Activated CD4-positive, alpha-beta T cell treated with anti-CD3 and anti-CD28 coated beads for 48 hours (primary cell): ENCODE results near the gene SAPCD1.

Experiments
- DNase-seq: peaks from one replicate; pipeline ENCODE4 v3.0.0-alpha.2; 2020

The SAPCD1 gene

GRCh38 chr6:31758281-31758680 lies 4.2 kb upstream of the SAPCD1 start:
- no peak for DNase-seq

DNA sequence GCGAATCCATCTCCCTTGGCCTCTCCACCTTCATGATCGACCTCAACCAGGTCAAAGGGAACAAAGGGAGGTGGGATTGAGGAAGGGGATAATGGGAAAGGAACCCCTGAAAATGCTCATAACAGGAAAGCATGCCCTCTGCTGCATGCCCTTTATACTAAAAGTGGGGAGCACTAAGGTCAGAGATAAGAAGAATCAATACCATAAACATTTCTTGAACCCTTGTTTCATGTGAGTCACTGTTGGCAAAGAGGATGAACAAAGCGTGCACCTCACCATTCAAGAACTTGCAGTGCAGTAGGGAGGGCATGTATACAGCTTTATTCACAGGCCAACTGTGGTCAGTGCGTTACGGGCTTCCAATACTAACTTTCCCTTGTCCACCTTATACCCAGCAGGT lies 1.7 kb upstream of the SAPCD1 start:
- no peak for DNase-seq

- DNase-seq, result no peak
Measured at GRCh38 chr6:31761343-31761742, 1.1 kb upstream of the SAPCD1 start.

GRCh38 chr6:31762878-31763618 lies 592 bp downstream of the SAPCD1 start:
- DNase-seq, result no peak

GRCh38 chr6:31763619-31763940 lies 1.1 kb downstream of the SAPCD1 start:
- no peak for DNase-seq

DNA sequence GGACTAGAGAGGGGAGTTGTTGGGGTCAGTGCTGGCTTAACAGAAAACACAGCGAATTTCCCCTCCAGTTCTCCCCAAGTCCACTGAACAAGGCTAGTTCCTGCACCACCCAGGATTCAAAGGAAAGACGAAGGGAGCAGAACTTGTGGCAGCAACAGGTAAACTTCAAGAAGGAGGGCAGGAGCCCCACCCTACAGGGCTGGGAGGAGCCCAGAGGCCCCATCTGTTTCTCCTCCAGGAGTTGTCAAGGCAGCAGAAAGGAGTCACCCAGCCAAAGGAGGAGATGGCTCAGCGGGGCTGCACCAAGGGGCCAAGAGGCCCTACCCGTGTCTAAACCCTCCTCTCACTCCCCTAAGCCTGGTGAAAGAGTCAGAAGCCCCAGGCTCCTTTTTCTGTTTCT lies 1.7 kb downstream of the SAPCD1 start:
- no peak for DNase-seq

DNA sequence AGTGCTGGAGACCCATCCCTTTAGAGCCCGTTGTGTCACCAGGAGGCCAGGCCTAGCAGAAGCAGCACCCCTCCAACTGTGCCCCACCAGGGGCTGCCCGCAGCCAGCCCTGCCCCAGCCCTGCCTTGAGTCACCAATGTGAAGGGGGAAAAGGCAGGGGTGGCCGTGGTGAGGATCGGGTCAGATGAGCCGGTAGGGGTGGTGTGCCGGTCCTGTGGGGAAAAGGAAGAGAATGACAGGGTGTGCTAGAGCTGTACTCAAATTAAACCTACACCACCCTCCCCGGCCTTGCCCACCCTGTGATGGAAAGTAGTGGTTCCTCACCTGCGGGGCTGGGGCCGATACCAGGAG lies 3.1 kb downstream of the SAPCD1 start:
- no peak for DNase-seq

DNA sequence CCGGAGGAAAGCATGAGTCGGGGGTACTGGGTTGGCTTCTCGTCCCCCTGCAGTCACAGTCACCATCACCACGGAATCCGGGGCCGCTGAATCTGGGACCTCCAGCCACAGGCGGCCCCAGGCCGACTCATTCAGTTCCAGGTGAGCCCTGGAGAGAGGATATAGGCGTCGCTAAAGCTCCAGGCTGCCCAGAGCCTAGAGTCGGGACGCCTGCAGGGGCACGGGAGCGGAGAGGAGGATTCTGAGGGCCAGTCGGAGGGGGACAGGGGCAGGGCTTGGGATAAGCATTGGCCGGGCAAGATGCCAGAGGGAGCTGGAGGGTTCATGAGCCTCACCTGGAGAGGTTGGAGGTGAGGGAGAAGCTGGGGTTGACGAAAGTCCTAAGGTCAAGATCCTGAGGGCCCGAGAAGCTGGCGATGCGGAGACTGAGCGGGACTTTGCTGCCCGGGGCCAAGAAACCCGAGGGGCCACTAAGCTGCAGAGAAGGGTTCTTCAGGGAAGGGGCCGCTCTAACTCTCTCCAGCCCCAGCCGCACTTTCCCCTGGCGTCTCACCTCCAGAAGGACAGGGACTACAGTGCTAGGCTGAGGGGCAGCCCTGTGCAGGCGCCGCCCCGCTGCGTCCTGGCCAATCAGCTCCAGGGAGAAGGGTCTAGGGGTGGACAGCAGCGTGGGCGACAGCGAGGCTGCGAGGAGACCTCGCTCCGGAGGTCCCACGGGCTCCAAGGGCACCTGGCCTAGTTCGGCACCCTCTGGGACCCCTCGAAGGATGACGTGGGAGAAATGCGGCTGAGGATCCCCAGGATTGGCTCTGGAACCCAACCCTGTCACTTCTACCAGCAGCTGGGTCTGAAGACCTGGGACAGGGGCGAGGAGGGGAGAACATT lies 3.7 kb downstream of the SAPCD1 start:
- DNase-seq, result no peak

- DNase-seq, result no peak
Measured at GRCh38 chr6:31767096-31767645, 4.7 kb downstream of the SAPCD1 start.

DNA sequence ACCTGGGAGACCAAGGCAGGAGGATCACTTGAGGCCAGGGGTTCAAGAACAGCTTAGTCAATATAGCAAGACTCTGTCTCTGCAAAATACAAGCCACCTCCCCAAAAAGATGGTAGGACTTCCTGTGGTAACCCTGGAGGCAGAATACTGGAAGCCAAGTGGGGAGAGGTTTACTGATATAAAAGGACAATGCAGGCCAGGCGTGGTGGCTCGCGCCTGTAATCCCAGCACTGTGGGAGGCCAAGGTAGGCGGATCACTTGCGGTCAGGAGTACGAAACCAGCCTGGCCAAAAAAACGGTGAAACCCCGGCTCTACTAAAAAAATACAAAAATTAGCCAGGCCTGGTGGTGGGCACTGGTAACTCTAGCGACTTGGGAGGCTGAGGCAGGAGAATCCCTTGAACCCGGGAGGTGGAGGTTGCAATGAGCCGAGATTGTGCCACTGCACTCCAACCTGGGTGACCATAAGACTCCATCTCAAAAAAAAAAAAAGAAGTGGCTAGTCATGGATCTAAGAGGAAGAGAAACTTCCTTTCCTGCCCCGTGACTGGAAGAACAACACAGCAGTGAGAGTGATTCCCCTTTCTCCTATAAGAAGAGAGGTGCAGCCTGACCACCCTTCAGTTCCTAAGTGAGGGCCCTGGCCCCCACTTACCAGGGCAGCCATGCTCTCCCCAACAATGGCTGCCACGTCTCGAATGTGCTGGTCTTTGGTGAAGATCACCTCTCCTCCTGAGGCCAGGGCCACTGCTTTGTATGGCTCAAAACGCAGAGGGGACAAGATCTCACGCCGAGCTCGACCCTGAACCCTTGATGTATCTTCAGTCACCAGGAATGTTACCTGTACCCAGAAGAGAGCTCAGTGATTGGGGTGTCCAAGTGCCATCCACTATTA lies 6.2 kb downstream of the SAPCD1 start:
- DNase-seq, result no peak

DNA sequence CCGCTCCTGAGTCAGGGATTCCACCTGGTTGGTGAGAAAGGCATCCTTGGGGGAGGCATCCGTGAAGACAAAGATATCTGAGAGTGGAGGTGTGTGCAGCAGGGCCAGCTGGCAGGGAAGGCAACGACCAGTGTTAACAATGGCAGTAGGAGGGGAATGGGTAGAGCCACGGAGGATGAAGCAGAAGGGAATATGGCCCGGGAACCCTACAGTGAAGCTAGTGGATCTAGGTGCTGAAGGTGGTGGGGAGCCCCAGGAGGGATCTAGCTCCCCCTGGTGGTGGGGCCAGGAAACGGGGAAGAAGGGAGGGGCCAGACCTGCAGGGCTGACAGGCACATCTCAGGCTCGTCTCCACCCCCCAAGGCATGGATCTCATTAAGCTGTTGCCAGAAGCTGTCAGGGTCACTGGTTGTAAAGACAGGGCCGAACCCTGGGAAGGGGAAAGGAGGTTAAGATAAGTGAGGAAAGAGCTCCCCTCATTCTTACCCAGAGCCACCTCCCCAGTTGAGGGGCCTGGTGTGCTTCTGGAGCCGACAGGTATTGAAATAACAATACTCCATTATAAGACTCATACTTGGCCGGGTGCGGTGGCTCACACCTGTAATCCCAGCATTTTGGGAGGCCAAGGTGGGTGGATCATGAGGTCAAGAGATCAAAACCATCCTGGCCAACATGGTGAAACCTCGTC lies 7.4 kb downstream of the SAPCD1 start:
- peak; percentile 91 for DNase-seq

GRCh38 chr6:31770860-31771259 lies 8.4 kb downstream of the SAPCD1 start:
- no peak for DNase-seq

DNA sequence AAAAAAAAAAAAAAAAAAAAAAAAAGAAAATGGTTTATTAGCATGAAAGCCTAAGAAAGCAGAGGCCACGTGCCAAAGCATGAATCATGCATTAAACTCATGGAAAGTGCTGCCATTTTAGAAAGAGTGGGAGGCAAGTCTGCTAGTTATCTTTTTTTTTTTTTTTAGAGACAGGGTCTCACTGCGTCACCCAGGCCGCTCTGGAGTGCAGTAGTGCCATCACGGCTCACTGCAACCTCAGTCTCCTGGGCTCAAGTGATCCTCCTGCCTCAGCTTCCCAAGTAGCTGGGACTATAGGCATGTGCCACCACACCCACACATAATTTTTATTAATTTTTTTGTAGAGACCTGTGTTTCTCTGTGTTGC lies 9.5 kb downstream of the SAPCD1 start:
- DNase-seq, result peak; percentile 36

DNA sequence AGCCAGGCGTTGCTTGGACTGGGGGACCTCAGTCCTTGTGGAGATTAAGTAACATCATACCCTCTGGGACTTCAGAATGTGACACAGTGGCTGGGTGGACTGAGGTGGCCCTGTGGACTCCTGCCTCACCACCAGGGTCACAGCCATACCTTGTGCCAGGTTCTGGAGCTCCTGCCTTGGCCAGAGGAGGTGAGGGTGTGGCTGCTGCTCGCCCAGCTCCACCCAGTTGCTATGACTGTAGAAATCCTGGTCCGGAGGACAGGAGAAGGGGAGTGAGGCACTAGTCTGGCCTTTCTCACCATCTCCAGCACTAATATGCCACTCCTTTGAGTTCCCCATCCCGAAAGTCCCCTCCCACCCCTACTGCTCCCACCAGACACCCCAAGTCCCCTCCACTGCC lies 12.7 kb downstream of the SAPCD1 start:
- DNase-seq, result no peak

GRCh38 chr6:31775633-31776484 lies 13.4 kb downstream of the SAPCD1 start:
- no peak for DNase-seq

DNA sequence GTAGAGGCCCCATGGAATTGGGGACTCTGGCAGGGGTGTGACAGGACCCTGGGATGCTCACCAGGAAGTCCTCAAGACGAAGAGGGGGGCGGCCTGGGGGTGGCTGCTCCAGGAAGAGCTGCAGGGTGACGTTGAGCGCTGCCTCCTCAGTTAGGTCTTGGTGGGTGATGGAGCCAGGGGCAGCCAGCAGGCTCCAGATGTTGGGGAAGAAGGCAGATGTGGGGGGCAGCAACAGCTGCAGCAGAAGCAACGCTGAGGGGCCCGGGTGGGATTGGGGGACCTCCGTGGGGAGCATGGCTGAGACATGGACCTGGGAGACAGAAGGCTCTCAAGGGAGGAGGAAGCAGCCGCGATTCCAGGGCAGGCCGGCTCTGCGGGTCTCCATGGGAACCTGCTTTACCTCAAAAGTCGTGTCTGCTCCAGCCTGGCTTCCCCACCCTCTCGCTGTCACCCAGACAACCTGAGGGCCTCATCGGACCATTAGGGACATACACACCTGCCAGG lies 14.1 kb downstream of the SAPCD1 start:
- no peak for DNase-seq

- DNase-seq, result peak; percentile 83
Measured at GRCh38 chr6:31776989-31777666, 14.7 kb downstream of the SAPCD1 start, which contains the start of gene VWA7. TSS of gene VWA7 (minus strand) at chr6:31777328. CDS start at chr6:31776779, 549 bp downstream.

- no peak for DNase-seq
Measured at GRCh38 chr6:31777667-31778050, 15.2 kb downstream of the SAPCD1 start.

DNA sequence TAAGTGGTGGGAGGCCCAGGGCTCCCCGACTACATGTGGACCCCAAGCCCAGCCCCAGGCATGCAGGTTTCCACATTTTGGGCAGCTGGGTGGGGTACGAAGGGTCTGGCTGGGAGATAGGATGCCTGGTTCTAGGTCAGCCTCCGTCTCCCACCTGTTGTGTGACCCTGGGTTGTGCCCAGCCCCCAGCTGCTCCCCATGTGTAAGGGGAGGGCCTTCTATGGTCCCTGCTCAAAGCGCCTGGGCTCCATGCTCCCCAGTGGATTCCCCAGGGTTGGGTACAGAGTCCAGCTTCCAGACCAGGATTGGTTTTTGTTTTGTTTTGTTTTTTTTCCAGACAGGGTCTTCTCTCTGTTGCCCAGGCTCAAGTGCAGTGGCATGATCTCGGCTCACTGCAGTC lies 15.7 kb downstream of the SAPCD1 start:
- no peak for DNase-seq

GRCh38 chr6:31778999-31779885 lies 16.8 kb downstream of the SAPCD1 start:
- no peak for DNase-seq
